Glutamatergic neuron (in vitro differentiated cells): ENCODE data around the gene PDK2. TPM values are rescaled to one million over a fixed set of nuclear protein-coding genes. Genes with fewer than 3 reads are reported as not detected.

ENCODE experiments used
- DNase-seq: peaks from one replicate; pipeline ENCODE4 v3.0.0; 2022
- H3K27ac Mint-ChIP-seq: one replicate; pipeline ENCODE4 v1.8.0; 2020; ENCODE audit warnings: mild to moderate bottlenecking, mixed read lengths, inconsistent platforms; ENCODE audit not compliant: unreplicated experiment
- H3K27me3 Mint-ChIP-seq: one replicate; pipeline ENCODE4 v1.8.0; 2020; ENCODE audit warnings: mild to moderate bottlenecking, moderate library complexity, mixed read lengths, inconsistent platforms; ENCODE audit not compliant: unreplicated experiment
- H3K36me3 Mint-ChIP-seq: one replicate; pipeline ENCODE4 v1.8.0; 2020; ENCODE audit warnings: mild to moderate bottlenecking, mixed read lengths, inconsistent platforms; ENCODE audit not compliant: unreplicated experiment
- H3K4me1 Mint-ChIP-seq: one replicate; pipeline ENCODE4 v1.8.0; 2020; ENCODE audit warnings: mild to moderate bottlenecking, low read depth, mixed read lengths, inconsistent platforms; ENCODE audit not compliant: unreplicated experiment
- H3K4me3 Mint-ChIP-seq: one replicate; pipeline ENCODE4 v1.8.0; 2020; ENCODE audit warnings: mild to moderate bottlenecking, mixed read lengths, inconsistent platforms; ENCODE audit not compliant: unreplicated experiment
- H3K9me3 Mint-ChIP-seq: one replicate; pipeline ENCODE4 v1.8.0; 2020; ENCODE audit warnings: mild to moderate bottlenecking, moderate library complexity, mixed read lengths, inconsistent platforms; ENCODE audit not compliant: unreplicated experiment
- total RNA-seq: library from RNA; stranded (reverse); fragmentation: NEBNext Ultra II Directional; extraction: Animal tissue kit (Norgen Biotek cat#: 25700); gene quantifications from one replicate; pipeline ENCODE4 v1.2.1, GENCODE V29; 2021; ENCODE audit not compliant: unreplicated experiment
- TF ChIP-seq, protein P1 (sequence below): fragments of 200-600 bp; sonication (generic); IDR thresholded peaks from one replicate; pipeline ENCODE4 v1.5.0; 2021; ENCODE audit not compliant: partially characterized antibody, unreplicated experiment

Gene PDK2
- total RNA-seq, 1 donor from 2014 or later, result 36.9 TPM

DNA sequence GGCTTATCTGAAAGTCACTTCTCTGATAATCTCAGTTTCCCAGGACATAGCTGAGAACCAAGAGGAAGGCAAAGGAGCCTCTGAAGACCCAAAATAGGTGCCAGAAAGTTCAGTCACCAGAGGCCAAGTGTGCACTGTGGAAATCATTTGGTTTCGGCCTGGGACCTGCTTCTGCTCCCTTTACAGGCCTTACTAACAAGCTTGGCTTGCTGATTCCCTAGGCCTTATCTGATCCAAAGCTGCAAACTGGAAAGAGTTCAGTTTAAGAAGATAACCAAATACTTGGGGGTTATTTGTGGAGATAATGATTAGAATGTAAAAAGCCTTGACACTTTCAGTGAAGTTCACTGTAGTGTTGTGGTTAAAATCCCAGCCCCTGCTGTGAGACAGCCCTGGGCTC lies 22.2 kb upstream of the PDK2 start:
- peaks cover 17% of the 10 kb centered on the region for H3K27me3 Mint-ChIP-seq

DNA sequence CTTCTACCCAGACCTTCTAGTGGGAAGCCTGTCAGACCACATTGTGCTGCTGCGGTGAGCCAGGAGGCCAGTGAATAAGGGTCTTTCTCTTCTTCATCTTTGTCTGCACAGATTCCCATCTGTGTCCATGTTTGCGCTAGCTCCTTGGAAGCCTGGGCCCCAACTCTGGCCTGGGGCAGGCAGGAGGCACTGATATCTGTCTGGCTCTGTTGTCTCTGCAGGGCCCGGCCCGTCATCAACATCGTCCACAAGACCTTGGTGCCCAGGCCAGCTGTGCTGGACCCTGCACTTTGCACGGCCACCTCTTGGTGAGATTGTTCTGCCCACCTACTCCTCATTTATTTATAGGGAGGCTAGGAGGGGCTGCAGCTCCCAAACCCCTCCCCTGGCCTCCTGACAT lies 20.9 kb upstream of the PDK2 start:
- TF ChIP-seq, protein P1, sequence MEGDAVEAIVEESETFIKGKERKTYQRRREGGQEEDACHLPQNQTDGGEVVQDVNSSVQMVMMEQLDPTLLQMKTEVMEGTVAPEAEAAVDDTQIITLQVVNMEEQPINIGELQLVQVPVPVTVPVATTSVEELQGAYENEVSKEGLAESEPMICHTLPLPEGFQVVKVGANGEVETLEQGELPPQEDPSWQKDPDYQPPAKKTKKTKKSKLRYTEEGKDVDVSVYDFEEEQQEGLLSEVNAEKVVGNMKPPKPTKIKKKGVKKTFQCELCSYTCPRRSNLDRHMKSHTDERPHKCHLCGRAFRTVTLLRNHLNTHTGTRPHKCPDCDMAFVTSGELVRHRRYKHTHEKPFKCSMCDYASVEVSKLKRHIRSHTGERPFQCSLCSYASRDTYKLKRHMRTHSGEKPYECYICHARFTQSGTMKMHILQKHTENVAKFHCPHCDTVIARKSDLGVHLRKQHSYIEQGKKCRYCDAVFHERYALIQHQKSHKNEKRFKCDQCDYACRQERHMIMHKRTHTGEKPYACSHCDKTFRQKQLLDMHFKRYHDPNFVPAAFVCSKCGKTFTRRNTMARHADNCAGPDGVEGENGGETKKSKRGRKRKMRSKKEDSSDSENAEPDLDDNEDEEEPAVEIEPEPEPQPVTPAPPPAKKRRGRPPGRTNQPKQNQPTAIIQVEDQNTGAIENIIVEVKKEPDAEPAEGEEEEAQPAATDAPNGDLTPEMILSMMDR, result no peak
- H3K4me3 Mint-ChIP-seq, result no peak overlapping the region
- H3K36me3 Mint-ChIP-seq, result no peaks in the 10 kb centered on the region
- H3K9me3 Mint-ChIP-seq, result peaks cover 11% of the 10 kb centered on the region
- no peak overlapping the region for H3K27ac Mint-ChIP-seq
- peaks cover 18% of the 10 kb centered on the region for H3K27me3 Mint-ChIP-seq
- DNase-seq, result no peak
- peaks cover 16% of the 10 kb centered on the region for H3K4me1 Mint-ChIP-seq

More for the DNA sequence above, 22.2 kb upstream of the PDK2 start:
- Mint-ChIP-seq H3K27ac (no peak overlapping the region), H3K9me3 (peaks cover 8% of the 10 kb centered on the region), H3K36me3 (no peaks in the 10 kb centered on the region), H3K4me3 (no peak overlapping the region), H3K4me1 (peaks cover 9% of the 10 kb centered on the region)
- TF ChIP-seq, protein P1, result no peak
- DNase-seq, result no peak

DNA sequence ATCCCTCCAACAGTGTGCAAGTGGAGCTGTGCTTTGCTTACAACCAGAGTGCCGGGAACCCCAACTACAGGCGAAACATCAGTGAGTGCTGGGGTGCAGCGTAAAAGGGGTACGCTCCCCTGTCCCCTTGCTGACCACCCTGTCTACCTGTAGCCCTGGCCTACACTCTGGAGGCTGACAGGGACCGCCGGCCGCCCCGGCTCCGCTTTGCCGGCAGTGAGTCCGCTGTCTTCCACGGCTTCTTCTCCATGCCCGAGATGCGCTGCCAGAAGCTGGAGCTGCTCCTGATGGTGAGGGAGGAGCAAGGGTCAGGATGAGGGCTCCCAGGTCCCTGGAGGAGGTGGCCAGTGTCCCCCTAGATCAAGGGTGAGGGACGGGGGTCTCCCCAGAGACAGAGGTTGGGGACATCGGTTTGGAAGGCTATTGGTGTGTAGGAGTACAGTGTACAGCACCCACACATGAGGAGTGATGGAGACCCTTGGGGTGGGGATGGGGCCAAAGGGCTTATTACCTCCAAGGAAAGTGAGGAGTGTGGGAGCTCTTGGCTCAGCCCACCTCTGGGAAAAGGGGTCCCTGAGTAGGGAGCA lies 19.6 kb upstream of the PDK2 start:
- no peak overlapping the region for H3K27ac Mint-ChIP-seq
- DNase-seq, result no peak
- peaks cover 25% of the 10 kb centered on the region for H3K27me3 Mint-ChIP-seq
- peaks cover 11% of the 10 kb centered on the region for H3K9me3 Mint-ChIP-seq
- TF ChIP-seq, protein P1, result no peak
- no peaks in the 10 kb centered on the region for H3K36me3 Mint-ChIP-seq
- no peak overlapping the region for H3K4me3 Mint-ChIP-seq
- peaks cover 24% of the 10 kb centered on the region for H3K4me1 Mint-ChIP-seq

DNA sequence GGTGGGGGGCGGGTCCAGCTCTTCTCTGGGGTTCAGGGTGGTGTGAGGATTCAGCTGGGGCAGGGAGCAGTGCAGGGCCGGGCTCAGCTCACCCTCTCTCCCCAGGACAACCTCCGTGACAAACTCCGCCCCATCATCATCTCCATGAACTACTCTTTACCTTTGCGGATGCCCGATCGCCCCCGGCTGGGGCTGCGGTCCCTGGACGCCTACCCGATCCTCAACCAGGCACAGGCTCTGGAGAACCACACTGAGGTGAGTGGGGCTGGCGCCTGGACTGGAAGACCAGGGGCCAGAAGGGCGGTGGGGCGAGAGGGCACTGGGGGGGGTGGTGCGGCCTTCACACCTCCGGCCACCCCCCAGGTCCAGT lies 18.9 kb upstream of the PDK2 start:
- Mint-ChIP-seq H3K4me1 (peaks cover 26% of the 10 kb centered on the region), H3K36me3 (no peaks in the 10 kb centered on the region), H3K4me3 (no peak overlapping the region), H3K27ac (no peak overlapping the region), H3K9me3 (peaks cover 10% of the 10 kb centered on the region), H3K27me3 (peaks cover 25% of the 10 kb centered on the region)
- TF ChIP-seq, protein P1, result no peak
- DNase-seq, result no peak

DNA sequence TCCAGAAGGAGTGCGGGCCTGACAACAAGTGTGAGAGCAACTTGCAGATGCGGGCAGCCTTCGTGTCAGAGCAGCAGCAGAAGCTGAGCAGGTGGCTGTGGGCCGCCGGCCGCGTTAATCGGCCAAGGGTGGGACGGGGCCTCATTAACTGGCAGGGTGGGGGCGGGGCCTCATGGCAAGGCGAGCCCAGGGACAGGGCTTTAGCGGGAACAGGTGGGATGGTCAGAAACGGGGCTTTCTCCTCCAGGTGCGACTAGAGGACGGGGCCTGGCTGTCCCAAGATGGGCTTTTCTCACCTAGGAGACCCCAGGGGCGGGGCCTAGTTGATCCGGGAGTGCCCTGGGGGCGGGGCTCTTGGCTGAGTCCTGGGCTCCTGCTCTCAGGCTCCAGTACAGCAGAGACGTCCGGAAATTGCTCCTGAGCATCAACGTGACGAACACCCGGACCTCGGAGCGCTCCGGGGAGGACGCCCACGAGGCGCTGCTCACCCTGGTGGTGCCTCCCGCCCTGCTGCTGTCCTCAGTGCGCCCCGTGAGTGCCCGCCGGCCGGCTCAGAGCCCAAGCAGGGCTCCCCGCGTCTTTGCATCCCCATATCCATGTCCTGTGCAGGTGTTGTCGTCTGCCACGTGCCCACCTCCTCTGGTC lies 18.4 kb upstream of the PDK2 start:
- TF ChIP-seq, protein P1, result no peak
- peak overlapping the region; percentile 57 for H3K4me3 Mint-ChIP-seq
- H3K27me3 Mint-ChIP-seq, result peaks cover 23% of the 10 kb centered on the region
- DNase-seq, result peak; percentile 74
- no peaks in the 10 kb centered on the region for H3K36me3 Mint-ChIP-seq
- peaks cover 26% of the 10 kb centered on the region for H3K4me1 Mint-ChIP-seq
- H3K9me3 Mint-ChIP-seq, result peaks cover 8% of the 10 kb centered on the region
- H3K27ac Mint-ChIP-seq, result peak overlapping the region; percentile 73
